Measurements from ENCODE around the gene CASP10.

- TF ChIP-seq, protein P1, sequence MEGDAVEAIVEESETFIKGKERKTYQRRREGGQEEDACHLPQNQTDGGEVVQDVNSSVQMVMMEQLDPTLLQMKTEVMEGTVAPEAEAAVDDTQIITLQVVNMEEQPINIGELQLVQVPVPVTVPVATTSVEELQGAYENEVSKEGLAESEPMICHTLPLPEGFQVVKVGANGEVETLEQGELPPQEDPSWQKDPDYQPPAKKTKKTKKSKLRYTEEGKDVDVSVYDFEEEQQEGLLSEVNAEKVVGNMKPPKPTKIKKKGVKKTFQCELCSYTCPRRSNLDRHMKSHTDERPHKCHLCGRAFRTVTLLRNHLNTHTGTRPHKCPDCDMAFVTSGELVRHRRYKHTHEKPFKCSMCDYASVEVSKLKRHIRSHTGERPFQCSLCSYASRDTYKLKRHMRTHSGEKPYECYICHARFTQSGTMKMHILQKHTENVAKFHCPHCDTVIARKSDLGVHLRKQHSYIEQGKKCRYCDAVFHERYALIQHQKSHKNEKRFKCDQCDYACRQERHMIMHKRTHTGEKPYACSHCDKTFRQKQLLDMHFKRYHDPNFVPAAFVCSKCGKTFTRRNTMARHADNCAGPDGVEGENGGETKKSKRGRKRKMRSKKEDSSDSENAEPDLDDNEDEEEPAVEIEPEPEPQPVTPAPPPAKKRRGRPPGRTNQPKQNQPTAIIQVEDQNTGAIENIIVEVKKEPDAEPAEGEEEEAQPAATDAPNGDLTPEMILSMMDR (IDR thresholded peaks at IDR 0.05) = no peak
- no peak for TF ChIP-seq POLR2A (IDR thresholded peaks at IDR 0.05)
Measured at GRCh38 chr2:201194097-201194496, 11.2 kb downstream of the CASP10 start.

Data from Peyer's patch (tissue), 4 donors.